ENCODE data around the gene GINS2. TPM values are rescaled to one million over a fixed set of nuclear protein-coding genes. Genes with fewer than 3 reads are reported as not detected.

GINS2 gene
- total RNA-seq, 1 donor from 2014 or later = 9.1 TPM

- Mint-ChIP-seq H3K4me1 (ENCODE audit: unreplicated experiment) (peaks cover 4% of the 10 kb centered on the region), H3K36me3 (ENCODE audit: low read depth, unreplicated experiment) (no peaks in the 10 kb centered on the region), H3K27ac (ENCODE audit: unreplicated experiment) (no peak overlapping the region), H3K27me3 (ENCODE audit: unreplicated experiment) (peaks cover 9% of the 10 kb centered on the region), H3K9me3 (ENCODE audit: unreplicated experiment) (no peaks in the 10 kb centered on the region), H3K4me3 (ENCODE audit: unreplicated experiment) (no peak overlapping the region)
- DNase-seq (ENCODE audit: low spot score) = peak; percentile 57
- TF ChIP-seq CTCF (IDR thresholded peaks at IDR 0.05; ENCODE audit: unreplicated experiment) = no peak
These were observed 45.1 kb upstream of the GINS2 start for GRCh38 chr16:85733839-85734170.

- no peak for DNase-seq (ENCODE audit: low spot score)
- no peaks in the 10 kb centered on the region for H3K9me3 Mint-ChIP-seq (ENCODE audit: unreplicated experiment)
- H3K27me3 Mint-ChIP-seq (ENCODE audit: unreplicated experiment) = peaks cover 9% of the 10 kb centered on the region
- H3K4me1 Mint-ChIP-seq (ENCODE audit: unreplicated experiment) = peaks cover 4% of the 10 kb centered on the region
- no peak overlapping the region for H3K4me3 Mint-ChIP-seq (ENCODE audit: unreplicated experiment)
- no peak for TF ChIP-seq CTCF (IDR thresholded peaks at IDR 0.05; ENCODE audit: unreplicated experiment)
- H3K27ac Mint-ChIP-seq (ENCODE audit: unreplicated experiment) = no peak overlapping the region
- no peaks in the 10 kb centered on the region for H3K36me3 Mint-ChIP-seq (ENCODE audit: low read depth, unreplicated experiment)
These were observed 44.5 kb upstream of the GINS2 start for GRCh38 chr16:85733155-85733838.

GRCh38 chr16:85731179-85731578, 42.4 kb upstream of the GINS2 start:
- Mint-ChIP-seq H3K27me3 (ENCODE audit: unreplicated experiment) (peaks cover 8% of the 10 kb centered on the region), H3K27ac (ENCODE audit: unreplicated experiment) (no peak overlapping the region), H3K4me3 (ENCODE audit: unreplicated experiment) (no peak overlapping the region), H3K4me1 (ENCODE audit: unreplicated experiment) (peaks cover 4% of the 10 kb centered on the region), H3K9me3 (ENCODE audit: unreplicated experiment) (no peaks in the 10 kb centered on the region), H3K36me3 (ENCODE audit: low read depth, unreplicated experiment) (no peaks in the 10 kb centered on the region)
- no peak for TF ChIP-seq CTCF (IDR thresholded peaks at IDR 0.05; ENCODE audit: unreplicated experiment)
- no peak for DNase-seq (ENCODE audit: low spot score)

GRCh38 chr16:85730186-85730465, 41.4 kb upstream of the GINS2 start:
- no peak for TF ChIP-seq CTCF (IDR thresholded peaks at IDR 0.05; ENCODE audit: unreplicated experiment)
- Mint-ChIP-seq H3K4me3 (ENCODE audit: unreplicated experiment) (no peak overlapping the region), H3K36me3 (ENCODE audit: low read depth, unreplicated experiment) (no peaks in the 10 kb centered on the region), H3K27ac (ENCODE audit: unreplicated experiment) (no peak overlapping the region), H3K4me1 (ENCODE audit: unreplicated experiment) (peaks cover 4% of the 10 kb centered on the region), H3K9me3 (ENCODE audit: unreplicated experiment) (no peaks in the 10 kb centered on the region), H3K27me3 (ENCODE audit: unreplicated experiment) (peaks cover 8% of the 10 kb centered on the region)
- DNase-seq (ENCODE audit: low spot score) = no peak

GRCh38 chr16:85729452-85730185, 40.9 kb upstream of the GINS2 start:
- Mint-ChIP-seq H3K36me3 (ENCODE audit: low read depth, unreplicated experiment) (no peaks in the 10 kb centered on the region), H3K27me3 (ENCODE audit: unreplicated experiment) (peaks cover 9% of the 10 kb centered on the region), H3K9me3 (ENCODE audit: unreplicated experiment) (no peaks in the 10 kb centered on the region), H3K27ac (ENCODE audit: unreplicated experiment) (peak overlapping the region; percentile 73), H3K4me1 (ENCODE audit: unreplicated experiment) (peaks cover 4% of the 10 kb centered on the region), H3K4me3 (ENCODE audit: unreplicated experiment) (no peak overlapping the region)
- DNase-seq (ENCODE audit: low spot score) = no peak
- no peak for TF ChIP-seq CTCF (IDR thresholded peaks at IDR 0.05; ENCODE audit: unreplicated experiment)

Measured in endothelial cell (in vitro differentiated cells).